Measurements from ENCODE around the gene IL4I1.
A peak's percentile ranks its signal among the peaks of the same experiment; 100 is the strongest.

The IL4I1 gene

GRCh38 chr19:49877020-49877878 lies 19.4 kb downstream of the IL4I1 start, which contains the start of the genes AKT1S1 and TBC1D17:
AKT1S1 (minus strand) TSS chr19:49877355; CDS start chr19:49873295, 4,060 bp downstream.
TBC1D17 (plus strand) TSS chr19:49877702; CDS start chr19:49877724, 22 bp downstream.
- peak; percentile 100 for DNase-seq

- peak; percentile 100 for DNase-seq
Observed at GRCh38 chr19:49876422-49877019, 20.2 kb downstream of the IL4I1 start.

GRCh38 chr19:49875857-49876421 lies 20.7 kb downstream of the IL4I1 start:
- DNase-seq: peak; percentile 72

GRCh38 chr19:49875177-49875576 lies 21.5 kb downstream of the IL4I1 start:
- DNase-seq: no peak

- DNase-seq: no peak
Observed at GRCh38 chr19:49874503-49875157, 22.1 kb downstream of the IL4I1 start.

- no peak for DNase-seq
Observed at GRCh38 chr19:49873834-49874233, 22.9 kb downstream of the IL4I1 start.

- DNase-seq: no peak
Observed at GRCh38 chr19:49873129-49873521, 23.6 kb downstream of the IL4I1 start.

- DNase-seq: no peak
Observed at GRCh38 chr19:49872245-49873128, 24.2 kb downstream of the IL4I1 start.

- DNase-seq: no peak
Observed at GRCh38 chr19:49871349-49871985, 25.2 kb downstream of the IL4I1 start.

- DNase-seq: no peak
Observed at GRCh38 chr19:49870309-49870901, 26.3 kb downstream of the IL4I1 start.

GRCh38 chr19:49869484-49870308 lies 27.0 kb downstream of the IL4I1 start:
- peak; percentile 100 for DNase-seq

GRCh38 chr19:49869009-49869483 lies 27.6 kb downstream of the IL4I1 start:
- no peak for DNase-seq

GRCh38 chr19:49866933-49867782 lies 29.5 kb downstream of the IL4I1 start, which contains the start of gene PNKP:
PNKP (minus strand) TSS chr19:49867576; CDS start chr19:49867204, 372 bp downstream.
- peak; percentile 96 for DNase-seq

- no peak for DNase-seq
Observed at GRCh38 chr19:49864890-49865289, 31.8 kb downstream of the IL4I1 start.

GRCh38 chr19:49863935-49864320 lies 32.8 kb downstream of the IL4I1 start:
- DNase-seq: no peak

- no peak for DNase-seq
Observed at GRCh38 chr19:49863254-49863934, 33.3 kb downstream of the IL4I1 start.

GRCh38 chr19:49862391-49863253 lies 34.1 kb downstream of the IL4I1 start:
- DNase-seq: no peak

Data from NCI-H1436 (cell line).